Measurements from ENCODE around the gene WDR41.

DNA sequence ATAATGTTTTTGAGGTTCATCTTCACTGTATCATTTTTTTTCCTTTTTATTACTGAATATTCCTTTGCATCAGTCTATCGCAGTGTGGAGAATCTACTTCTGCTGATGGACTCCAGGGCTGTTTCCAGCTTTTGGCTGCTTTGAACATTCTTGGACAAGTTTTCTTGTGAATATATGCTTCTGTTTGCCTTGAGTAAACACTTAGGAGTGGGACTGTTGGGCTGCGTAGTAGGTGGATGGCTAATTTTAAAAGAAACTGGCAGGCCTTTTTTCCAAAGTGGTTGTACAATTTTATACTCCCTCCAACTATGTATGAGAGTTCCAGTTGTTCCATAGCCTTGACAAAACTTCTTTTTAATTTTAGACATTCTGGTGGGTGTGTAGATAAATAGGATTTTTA, 102.4 kb downstream of the WDR41 start:
- TF ChIP-seq, protein P1, sequence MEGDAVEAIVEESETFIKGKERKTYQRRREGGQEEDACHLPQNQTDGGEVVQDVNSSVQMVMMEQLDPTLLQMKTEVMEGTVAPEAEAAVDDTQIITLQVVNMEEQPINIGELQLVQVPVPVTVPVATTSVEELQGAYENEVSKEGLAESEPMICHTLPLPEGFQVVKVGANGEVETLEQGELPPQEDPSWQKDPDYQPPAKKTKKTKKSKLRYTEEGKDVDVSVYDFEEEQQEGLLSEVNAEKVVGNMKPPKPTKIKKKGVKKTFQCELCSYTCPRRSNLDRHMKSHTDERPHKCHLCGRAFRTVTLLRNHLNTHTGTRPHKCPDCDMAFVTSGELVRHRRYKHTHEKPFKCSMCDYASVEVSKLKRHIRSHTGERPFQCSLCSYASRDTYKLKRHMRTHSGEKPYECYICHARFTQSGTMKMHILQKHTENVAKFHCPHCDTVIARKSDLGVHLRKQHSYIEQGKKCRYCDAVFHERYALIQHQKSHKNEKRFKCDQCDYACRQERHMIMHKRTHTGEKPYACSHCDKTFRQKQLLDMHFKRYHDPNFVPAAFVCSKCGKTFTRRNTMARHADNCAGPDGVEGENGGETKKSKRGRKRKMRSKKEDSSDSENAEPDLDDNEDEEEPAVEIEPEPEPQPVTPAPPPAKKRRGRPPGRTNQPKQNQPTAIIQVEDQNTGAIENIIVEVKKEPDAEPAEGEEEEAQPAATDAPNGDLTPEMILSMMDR (IDR thresholded peaks at IDR 0.05): no peak
- no peak for TF ChIP-seq ZFX (IDR thresholded peaks at IDR 0.05; ENCODE audit: borderline replicate concordance)

Data from 22Rv1 (cell line).